Endothelial cell of umbilical vein (primary cell): ENCODE results near the gene ATP11B. TPM values are rescaled to one million over a fixed set of nuclear protein-coding genes. Genes with fewer than 3 reads are reported as not detected.

Source experiments
- BruUV-seq: library from RNA; stranded (reverse); fragments of 400-500 nt; replicated peaks from 2 replicates; lab custom pipeline; 2021; lab: Mats Ljungman, UMichigan
- CTCF ChIA-PET: fragments of 300-600, 350-600 bp; sonication (Branson Sonifier 250); formaldehyde crosslinking; loops from one replicate; lab custom pipeline; 2021; ENCODE audit warnings: antibody characterized with exemption, inconsistent platforms; lab: Charles Lee
- POLR2A ChIA-PET: fragments of 300-600, 350-600 bp; sonication (Branson Sonifier 250); formaldehyde crosslinking; loops from one replicate; lab custom pipeline; 2021; ENCODE audit warnings: antibody characterized with exemption, inconsistent platforms; lab: Charles Lee
- DNase-seq: peaks from one replicate; pipeline ENCODE4 v3.0.0-alpha.2; 2011; ENCODE audit warnings: low read depth, low spot score
- FAIRE-seq: peaks from 2 replicates; lab custom pipeline; 2011; peaks lifted over from hg19 to GRCh38; lab: Jason Lieb, UNC
- H2AFZ ChIP-seq: 2 replicates; pipeline ENCODE4 v1.6.0; 2012; ENCODE audit warnings: low read depth, low read length, control low read depth, inconsistent platforms
- H3K27ac ChIP-seq: 2 replicates; pipeline ENCODE4 v1.5.1; 2011; ENCODE audit warnings: low read depth, mild to moderate bottlenecking, control low read depth, low read length, moderate library complexity; ENCODE audit not compliant: insufficient read depth
- H3K27me3 ChIP-seq, 2 experiments: 2 replicates each; pipeline versions ENCODE4 v1.6.0 to v1.6.1; 2011; ENCODE audit warnings: low read length in 2 of 2, mixed read lengths in 1 of 2; ENCODE audit not compliant: control insufficient read depth in 2 of 2, insufficient read depth in 2 of 2
- H3K36me3 ChIP-seq, 2 experiments: 2 replicates in 1 of 2; 3 replicates in 1 of 2; pipeline ENCODE4 v1.5.1; 2011; ENCODE audit warnings: low read length in 2 of 2, mild to moderate bottlenecking in 1 of 2, moderate library complexity in 1 of 2; ENCODE audit not compliant: control insufficient read depth in 2 of 2, insufficient read depth in 2 of 2; ENCODE audit errors: extremely low read depth in 1 of 2
- H3K4me1 ChIP-seq: 3 replicates; pipeline ENCODE4 v1.5.1; 2011; ENCODE audit warnings: mild to moderate bottlenecking, low read length; ENCODE audit not compliant: control insufficient read depth, insufficient read depth; ENCODE audit errors: extremely low read depth
- H3K4me2 ChIP-seq: 2 replicates; pipeline ENCODE4 v1.6.1; 2011; ENCODE audit warnings: low read length, control low read depth, mixed read lengths; ENCODE audit not compliant: insufficient read depth
- H3K4me3 ChIP-seq, 3 experiments: fragments of 200-600 bp in 1 of 3; sonication (generic), shearing (Covaris generic) in 1 of 3; replicated peaks in 1 of 3; 2 replicates each; pipeline ENCODE4 v1.5.1; 2011 to 2016; ENCODE audit warnings: control low read depth in 3 of 3, low read length in 3 of 3, mild to moderate bottlenecking in 2 of 3, inconsistent platforms in 1 of 3, low read depth in 1 of 3, moderate library complexity in 1 of 3; ENCODE audit not compliant: insufficient read depth in 1 of 3
- H3K79me2 ChIP-seq: 2 replicates; pipeline ENCODE4 v1.6.0; 2012; ENCODE audit warnings: low read length, inconsistent platforms; ENCODE audit not compliant: control insufficient read depth, insufficient read depth
- H3K9ac ChIP-seq: replicated peaks from 2 replicates; pipeline ENCODE3; 2011; ENCODE audit warnings: low read length, control low read depth; ENCODE audit not compliant: insufficient read depth; ENCODE audit errors: extremely low read depth
- H3K9me1 ChIP-seq: replicated peaks from 3 replicates; pipeline ENCODE4 v1.6.0; 2011; ENCODE audit warnings: mild to moderate bottlenecking, low read length; ENCODE audit not compliant: control insufficient read depth, insufficient read depth; ENCODE audit errors: extremely low read depth
- H3K9me3 ChIP-seq: replicated peaks from 2 replicates; pipeline ENCODE4 v1.5.1; 2012; ENCODE audit warnings: low read length, inconsistent platforms; ENCODE audit not compliant: control insufficient read depth, insufficient read depth
- H4K20me1 ChIP-seq: replicated peaks from 2 replicates; pipeline ENCODE3; 2011; ENCODE audit warnings: mild to moderate bottlenecking, low read length; ENCODE audit not compliant: control insufficient read depth, insufficient read depth; ENCODE audit errors: extremely low read depth
- CTCF ChIP-seq, 2 donors: IDR thresholded peaks; 1 replicate in 1 of 2; 2 replicates in 1 of 2; pipeline ENCODE4 v1.5.1; 2011; ENCODE audit warnings: low read length in 2 of 2, mild to moderate bottlenecking in 2 of 2, moderate library complexity in 2 of 2, control low read depth in 1 of 2, inconsistent platforms in 1 of 2, low read depth in 1 of 2; ENCODE audit not compliant: insufficient read depth in 1 of 2; ENCODE audit errors: extremely low read depth in 1 of 2
- EZH2 ChIP-seq: IDR thresholded peaks from 2 replicates; pipeline ENCODE4 v1.6.1; 2012; ENCODE audit warnings: borderline replicate concordance, low read depth, mild to moderate bottlenecking, moderate library complexity, low read length, inconsistent platforms; ENCODE audit not compliant: severe bottlenecking
- FOS ChIP-seq: IDR thresholded peaks from 2 replicates; pipeline ENCODE4 v1.6.1; 2011; ENCODE audit warnings: mild to moderate bottlenecking, low read length, moderate library complexity, borderline replicate concordance; ENCODE audit not compliant: insufficient read depth
- GATA2 ChIP-seq: IDR thresholded peaks from 2 replicates; pipeline ENCODE4 v1.7.0; 2011; ENCODE audit warnings: low read depth, mild to moderate bottlenecking, moderate library complexity, mixed read lengths, low read length; ENCODE audit not compliant: insufficient read length, insufficient read depth
- JUN ChIP-seq: IDR thresholded peaks from 2 replicates; pipeline ENCODE4 v1.6.1; 2011; ENCODE audit warnings: borderline replicate concordance, low read depth; ENCODE audit not compliant: insufficient read length, insufficient read depth
- POLR2A ChIP-seq: IDR thresholded peaks from 2 replicates; pipeline ENCODE4 v1.6.1; 2012; ENCODE audit warnings: low read depth, mild to moderate bottlenecking, control low read depth, low read length
- dilution Hi-C: fragments of 300-500 bp; cut with MboI; formaldehyde crosslinking; loops from one replicate; pipeline ENCODE4 v1.15.0; 2019; ENCODE audit warnings: low sequenced_read_pairs; ENCODE audit not compliant: extremely low pct_ligation_motif_present
- intact Hi-C: fragments of 100-400 bp; cut with micrococcal nuclease; formaldehyde crosslinking; loops from one replicate; pipeline ENCODE4 v1.10.0; 2022
- polyA plus RNA-seq, 4 experiments: library from polyadenylated mRNA; depleted of rRNA in 3 of 4; stranded (reverse) in 3 of 4; unstranded in 1 of 4; fragments of >200 nt; gene quantifications; 2 replicates each; pipeline versions ENCODE4 v1.2.1 to v1.2.3, GENCODE V29; 2011 to 2012; ENCODE audit warnings: missing spikeins in 1 of 4
- total RNA-seq: library from RNA; stranded (reverse); gene quantifications from 2 replicates; pipeline ENCODE4 v1.2.3, GENCODE V29; 2021

The ATP11B gene
- total and polyA plus RNA-seq, 2 donors (not counting 3 experiments of a cell fraction or from before 2014, with no cell fraction given), result 10.1 to 49.3 TPM

GRCh38 chr3:182908471-182908870, 115.2 kb downstream of the ATP11B start:
- no peaks in the 10 kb centered on the region for H3K27me3 ChIP-seq
- dilution Hi-C loops (no loop called here), intact Hi-C loops (loop anchor here (2.0 to 5.0 kb wide), 2 partner anchors 196 to 214 kb away; no protein-coding TSS in a partner anchor)
- no peaks in the 10 kb centered on the region for H3K4me1 ChIP-seq
- ChIA-PET CTCF (interaction anchor here (0.9 to 2.5 kb wide), 8 partner anchors 10 to 474 kb away, joined by 3 to 9 read pairs (median 4); no protein-coding TSS in a partner anchor), POLR2A (no interaction called here)
- H3K4me3 ChIP-seq, result no peak overlapping the region
- no peak overlapping the region for H3K9ac ChIP-seq
- H3K4me2 ChIP-seq, result no peak overlapping the region
- DNase-seq, result no peak
- H3K79me2 ChIP-seq, result no peaks in the 10 kb centered on the region
- TF ChIP-seq JUN (no peak), FOS (no peak), EZH2 (no peak)
- H3K36me3 ChIP-seq, result peaks cover 0 to 2% of the 10 kb centered on the region in 2 experiments
- no TSS peak for BruUV-seq
- H3K9me1 ChIP-seq, result no peaks in the 10 kb centered on the region
- H2AFZ ChIP-seq, result no peak overlapping the region
- FAIRE-seq, result no peak
- no peaks in the 10 kb centered on the region for H4K20me1 ChIP-seq
- H3K9me3 ChIP-seq, result no peaks in the 10 kb centered on the region
- no peak overlapping the region for H3K27ac ChIP-seq

GRCh38 chr3:182909318-182910040, 116.2 kb downstream of the ATP11B start:
- no peaks in the 10 kb centered on the region for H3K9me3 ChIP-seq
- peaks cover 0 to 2% of the 10 kb centered on the region in 2 experiments for H3K36me3 ChIP-seq
- H3K9ac ChIP-seq, result no peak overlapping the region
- no peaks in the 10 kb centered on the region for H3K27me3 ChIP-seq
- H2AFZ ChIP-seq, result no peak overlapping the region
- no peaks in the 10 kb centered on the region for H4K20me1 ChIP-seq
- dilution Hi-C loops (no loop called here), intact Hi-C loops (loop anchor here (1.0 to 5.0 kb wide), 4 partner anchors 197 to 477 kb away; no protein-coding TSS in a partner anchor)
- POLR2A ChIA-PET, result no interaction called here
- no peak overlapping the region for H3K27ac ChIP-seq
- no peak overlapping the region for H3K4me3 ChIP-seq
- DNase-seq (peak; percentile 39), FAIRE-seq (peak; percentile 54)
- H3K79me2 ChIP-seq, result no peaks in the 10 kb centered on the region
- no peaks in the 10 kb centered on the region for H3K9me1 ChIP-seq
- TF ChIP-seq JUN, result no peak
- TF ChIP-seq CTCF (IDR thresholded peaks at IDR 0.05; ENCODE audit: extremely low read depth in 1 of 2, insufficient read depth in 1 of 2, low read depth in 1 of 2, low read length in 2 of 2), result peak; percentile 31 to 43
- no peak for TF ChIP-seq GATA2
- no peak for TF ChIP-seq POLR2A
- no peaks in the 10 kb centered on the region for H3K4me1 ChIP-seq
- BruUV-seq, result no TSS peak
- CTCF ChIA-PET, result interaction anchor here (0.7 to 2.5 kb wide), 15 partner anchors 10 to 858 kb away, joined by 3 to 13 read pairs (median 3); no protein-coding TSS in a partner anchor
- H3K4me2 ChIP-seq, result no peak overlapping the region
